ENCODE measurements around the gene UNC13A. TPM values are rescaled to one million over a fixed set of nuclear protein-coding genes. Genes with fewer than 3 reads are reported as not detected.
A peak's percentile ranks its signal among the peaks of the same experiment; 100 is the strongest.

The UNC13A gene
- total RNA-seq, 1 experiment from 2014 or later = 41.1 TPM

- no peak for TF ChIP-seq CREM (CRISPR knock-in tag; IDR thresholded peaks at IDR 0.05)
- no peak for TF ChIP-seq CREB1 (CRISPR knock-in tag; IDR thresholded peaks at IDR 0.05)
- 0 out of 2 replicates have a peak, but pooled peaks have one; percentile 18 for TF ChIP-seq FOXK1 (CRISPR knock-in tag; IDR thresholded peaks at IDR 0.05)
Measured at GRCh38 chr19:17555929-17556813, 132.0 kb downstream of the UNC13A start (continued).

- peak; percentile 96 for ATAC-seq
Measured at GRCh38 chr19:17555480-17555928, 132.7 kb downstream of the UNC13A start, which contains the start of gene COLGALT1. TSS of gene COLGALT1 (plus strand) at chr19:17555649. CDS start at chr19:17555714, 65 bp downstream.

GRCh38 chr19:17554968-17555479 is 133.1 kb downstream of the UNC13A start:
- peak; percentile 85 for TF ChIP-seq PRDM15 (CRISPR knock-in tag; IDR thresholded peaks at IDR 0.05)
- TF ChIP-seq CBFB (CRISPR knock-in tag; IDR thresholded peaks at IDR 0.05; ENCODE audit: low read depth) = no peak
- 0 out of 2 replicates have a peak, but pooled peaks have one; percentile 29 for TF ChIP-seq ZNF671 (CRISPR knock-in tag; IDR thresholded peaks at IDR 0.05)
- Mint-ChIP-seq H3K27ac (no peak overlapping the region), H3K9me3 (no peaks in the 10 kb centered on the region), H3K36me3 (peaks cover 8% of the 10 kb centered on the region), H3K27me3 (ENCODE audit: low read depth) (no peaks in the 10 kb centered on the region; the same call in 1 of the 2 replicates), H3K4me1 (peaks cover 17% of the 10 kb centered on the region), H3K4me3 (peak overlapping the region; percentile 69)
- ATAC-seq (no peak), DNase-seq (ENCODE audit: low spot score) (no peak)
- POLR2A ChIA-PET = no interaction called here
- CTCF ChIA-PET = interaction anchor here (0.7 to 2.9 kb wide), 3 partner anchors 21 to 52 kb away, joined by 3 to 13 read pairs (median 8); no protein-coding TSS in a partner anchor

More at GRCh38 chr19:17555480-17555928, 132.7 kb downstream of the UNC13A start, which contains the start of gene COLGALT1:
- H3K4me1 Mint-ChIP-seq = peaks cover 17% of the 10 kb centered on the region
- no peaks in the 10 kb centered on the region; the same call in 1 of the 2 replicates for H3K27me3 Mint-ChIP-seq (ENCODE audit: low read depth)
- CTCF ChIA-PET = interaction anchor here (0.7 to 2.0 kb wide), 5 partner anchors 16 to 130 kb away, joined by 3 to 11 read pairs (median 5); no protein-coding TSS in a partner anchor
- DNase-seq (ENCODE audit: low spot score) = peak; percentile 99
- TF ChIP-seq SP1 (CRISPR knock-in tag; conservative IDR thresholded peaks at IDR 0.05) (peak; percentile 93), NR3C1 (CRISPR knock-in tag; conservative IDR thresholded peaks at IDR 0.05; ENCODE audit: low read depth) (no peak)
- H3K4me3 Mint-ChIP-seq = peak within 1 kb of the TSS; percentile 69
- H3K9me3 Mint-ChIP-seq = no peaks in the 10 kb centered on the region
- peaks cover 13% of the 10 kb centered on the region for H3K36me3 Mint-ChIP-seq
- H3K27ac Mint-ChIP-seq = no peak within 1 kb of the TSS
- POLR2A ChIA-PET = no interaction called here

GRCh38 chr19:17553256-17553655 is 134.9 kb downstream of the UNC13A start:
- no peak for DNase-seq (ENCODE audit: low spot score)
- TF ChIP-seq JAZF1 (CRISPR knock-in tag; IDR thresholded peaks at IDR 0.05) (no peak), CBFB (CRISPR knock-in tag; IDR thresholded peaks at IDR 0.05; ENCODE audit: low read depth) (no peak), SMAD4 (CRISPR knock-in tag; IDR thresholded peaks at IDR 0.05) (no peak), ZBTB43 (CRISPR knock-in tag; IDR thresholded peaks at IDR 0.05) (no peak), USF1 (CRISPR knock-in tag; IDR thresholded peaks at IDR 0.05) (no peak), FOXP4 (CRISPR knock-in tag; IDR thresholded peaks at IDR 0.05) (no peak), ATF2 (CRISPR knock-in tag; IDR thresholded peaks at IDR 0.05; ENCODE audit: borderline replicate concordance, low read depth) (no peak), FOXK1 (CRISPR knock-in tag; IDR thresholded peaks at IDR 0.05) (no peak), ZNF423 (CRISPR knock-in tag; IDR thresholded peaks at IDR 0.05) (no peak), ELF4 (CRISPR knock-in tag; IDR thresholded peaks at IDR 0.05; ENCODE audit: low read depth) (no peak), IRF1 (CRISPR knock-in tag; IDR thresholded peaks at IDR 0.05) (no peak)

More at GRCh38 chr19:17553256-17553655, 134.9 kb downstream of the UNC13A start:
- Mint-ChIP-seq H3K36me3 (no peaks in the 10 kb centered on the region; the same call in 1 of the 2 replicates), H3K4me3 (peak overlapping the region; percentile 35), H3K27me3 (ENCODE audit: low read depth) (peaks cover 8% of the 10 kb centered on the region; the same call in 1 of the 2 replicates), H3K4me1 (peaks cover 17% of the 10 kb centered on the region), H3K9me3 (peaks cover 6% of the 10 kb centered on the region), H3K27ac (peak overlapping the region; percentile 71)
- ChIA-PET CTCF (interaction anchor here (0.7 to 2.9 kb wide), 9 partner anchors 14 to 222 kb away, joined by 3 to 15 read pairs (median 5); no protein-coding TSS in a partner anchor), POLR2A (interaction anchor here (0.7 kb wide), 1 partner anchor 31 kb away, joined by 3 read pairs; no protein-coding TSS in a partner anchor)
- no peak for ATAC-seq

All from WTC11 (cell line).